OCI-LY1 (cell line): ENCODE results near the gene DCLRE1C.

Experiments
- H2AFZ ChIP-seq: fragments of 200-600 bp; sonication (generic), shearing (Covaris generic); 2 replicates; pipeline ENCODE4 v1.6.0; 2014; ENCODE audit warnings: antibody characterized with exemption, mild to moderate bottlenecking, low read length
- H3F3A ChIP-seq: fragments of 200-600 bp; sonication (generic), shearing (Covaris generic); 2 replicates; pipeline ENCODE4 v1.6.0; 2014; ENCODE audit warnings: mild to moderate bottlenecking, antibody characterized with exemption, low read length, moderate library complexity; ENCODE audit not compliant: insufficient read depth
- H3K27ac ChIP-seq: fragments of 200-600 bp; sonication (generic); 2 replicates; pipeline ENCODE4 v1.5.1; 2014; ENCODE audit warnings: low read length, mixed run types, mild to moderate bottlenecking, low read depth; ENCODE audit not compliant: poor library complexity, severe bottlenecking
- H3K27me3 ChIP-seq: fragments of 200-600 bp; sonication (generic); 2 replicates; pipeline ENCODE4 v1.6.0; 2014; ENCODE audit warnings: antibody characterized with exemption, mild to moderate bottlenecking, low read length, moderate library complexity; ENCODE audit not compliant: insufficient read depth
- H3K36me3 ChIP-seq: fragments of 200-600 bp; sonication (generic); 2 replicates; pipeline ENCODE4 v1.6.1; 2014; ENCODE audit warnings: mild to moderate bottlenecking, antibody characterized with exemption, low read length, moderate library complexity, mixed read lengths; ENCODE audit not compliant: insufficient read depth
- H3K4me1 ChIP-seq: fragments of 200-600 bp; sonication (generic); 2 replicates; pipeline ENCODE4 v1.5.1; 2014; ENCODE audit warnings: mild to moderate bottlenecking, low read length, moderate library complexity; ENCODE audit not compliant: insufficient read depth, severe bottlenecking
- H3K4me2 ChIP-seq: fragments of 200-600 bp; sonication (generic), shearing (Covaris generic); 2 replicates; pipeline ENCODE4 v1.6.1; 2014; ENCODE audit warnings: low read length
- H3K4me3 ChIP-seq: fragments of 200-600 bp; sonication (generic); 2 replicates; pipeline ENCODE4 v1.5.1; 2014; ENCODE audit warnings: low read length, low read depth, mild to moderate bottlenecking, mixed read lengths; ENCODE audit not compliant: poor library complexity, severe bottlenecking
- H3K79me2 ChIP-seq: fragments of 200-600 bp; shearing (Covaris generic); 2 replicates; pipeline ENCODE4 v1.6.1; 2016; ENCODE audit warnings: mixed run types, low read length, mixed read lengths; ENCODE audit not compliant: insufficient read depth
- H3K9ac ChIP-seq: fragments of 200-600 bp; sonication (generic), shearing (Covaris generic); 2 replicates; pipeline ENCODE4 v1.6.1; 2014; ENCODE audit warnings: mild to moderate bottlenecking, low read length, mixed read lengths
- H3K9me2 ChIP-seq: fragments of 200-600 bp; sonication (generic), shearing (Covaris generic); 2 replicates; pipeline ENCODE4 v1.6.1; 2014; ENCODE audit warnings: low read depth, mild to moderate bottlenecking, low read length, mixed read lengths
- H3K9me3 ChIP-seq: fragments of 200-600 bp; shearing (Covaris generic); 2 replicates; pipeline ENCODE4 v1.6.1; 2014; ENCODE audit warnings: low read length, mixed read lengths
- H4K20me1 ChIP-seq: fragments of 200-600 bp; sonication (generic), shearing (Covaris generic); 2 replicates; pipeline ENCODE4 v1.6.0; 2016; ENCODE audit warnings: mild to moderate bottlenecking, low read length; ENCODE audit not compliant: insufficient read depth
- EZH2 ChIP-seq: fragments of 200-600 bp; sonication (generic), shearing (Covaris generic); IDR thresholded peaks from 2 replicates; pipeline ENCODE4 v1.8.0; 2017; ENCODE audit warnings: borderline replicate concordance, mixed run types, mild to moderate bottlenecking, antibody characterized with exemption, low read length, moderate library complexity, mixed read lengths
- TF ChIP-seq, protein P1 (sequence below): fragments of 200-600 bp; sonication (generic), shearing (Covaris generic); IDR thresholded peaks from 2 replicates; pipeline ENCODE4 v1.5.1; 2017; ENCODE audit warnings: mild to moderate bottlenecking, antibody characterized with exemption, low read length, moderate library complexity, mixed read lengths

The DCLRE1C gene

DNA sequence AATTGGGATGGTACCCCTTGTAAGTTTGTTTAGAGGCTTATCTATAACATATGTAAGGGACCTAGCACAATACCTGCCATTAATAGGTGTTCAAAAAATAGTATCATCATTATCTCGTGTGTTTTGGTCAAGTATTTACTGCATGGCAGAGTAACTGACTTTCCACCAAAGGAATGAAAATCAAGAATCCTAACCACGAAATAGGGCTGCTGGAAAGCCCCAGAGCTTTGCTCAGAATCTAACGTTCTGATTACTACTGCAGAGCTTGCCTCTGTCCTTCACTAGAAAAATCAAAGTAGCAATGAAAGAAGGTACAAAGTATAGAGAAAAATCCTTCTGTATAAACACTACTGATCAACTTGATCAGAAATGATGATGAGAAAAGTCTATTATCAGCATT is 34.9 kb downstream of the DCLRE1C start:
- Histone ChIP-seq H3K27ac (no peak overlapping the region), H3K4me2 (no peak overlapping the region), H3K79me2 (0 out of 2 replicates have a peak, but pooled peaks cover 5% of the 10 kb centered on the region), H2AFZ (no peak overlapping the region), H3K4me3 (no peak overlapping the region), H3K27me3 (no peaks in the 10 kb centered on the region), H3K36me3 (peaks cover 100% of the 10 kb centered on the region), H3F3A (no peaks in the 10 kb centered on the region), H3K4me1 (no peaks in the 10 kb centered on the region), H3K9me2 (no peaks in the 10 kb centered on the region), H4K20me1 (no peaks in the 10 kb centered on the region), H3K9me3 (peaks cover 20% of the 10 kb centered on the region), H3K9ac (no peak overlapping the region)
- no peak for TF ChIP-seq EZH2

- Histone ChIP-seq H4K20me1 (no peaks in the 10 kb centered on the region), H3K36me3 (peaks cover 100% of the 10 kb centered on the region), H3K27ac (no peak overlapping the region), H3K4me1 (no peaks in the 10 kb centered on the region), H2AFZ (no peak overlapping the region), H3F3A (no peaks in the 10 kb centered on the region), H3K27me3 (no peaks in the 10 kb centered on the region), H3K9me3 (peaks cover 20% of the 10 kb centered on the region), H3K4me3 (no peak overlapping the region), H3K4me2 (no peak overlapping the region), H3K9ac (no peak overlapping the region), H3K9me2 (no peaks in the 10 kb centered on the region), H3K79me2 (0 out of 2 replicates have a peak, but pooled peaks cover 5% of the 10 kb centered on the region)
- TF ChIP-seq EZH2: no peak
- TF ChIP-seq, protein P1, sequence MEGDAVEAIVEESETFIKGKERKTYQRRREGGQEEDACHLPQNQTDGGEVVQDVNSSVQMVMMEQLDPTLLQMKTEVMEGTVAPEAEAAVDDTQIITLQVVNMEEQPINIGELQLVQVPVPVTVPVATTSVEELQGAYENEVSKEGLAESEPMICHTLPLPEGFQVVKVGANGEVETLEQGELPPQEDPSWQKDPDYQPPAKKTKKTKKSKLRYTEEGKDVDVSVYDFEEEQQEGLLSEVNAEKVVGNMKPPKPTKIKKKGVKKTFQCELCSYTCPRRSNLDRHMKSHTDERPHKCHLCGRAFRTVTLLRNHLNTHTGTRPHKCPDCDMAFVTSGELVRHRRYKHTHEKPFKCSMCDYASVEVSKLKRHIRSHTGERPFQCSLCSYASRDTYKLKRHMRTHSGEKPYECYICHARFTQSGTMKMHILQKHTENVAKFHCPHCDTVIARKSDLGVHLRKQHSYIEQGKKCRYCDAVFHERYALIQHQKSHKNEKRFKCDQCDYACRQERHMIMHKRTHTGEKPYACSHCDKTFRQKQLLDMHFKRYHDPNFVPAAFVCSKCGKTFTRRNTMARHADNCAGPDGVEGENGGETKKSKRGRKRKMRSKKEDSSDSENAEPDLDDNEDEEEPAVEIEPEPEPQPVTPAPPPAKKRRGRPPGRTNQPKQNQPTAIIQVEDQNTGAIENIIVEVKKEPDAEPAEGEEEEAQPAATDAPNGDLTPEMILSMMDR: no peak
These were observed 36.1 kb downstream of the DCLRE1C start for GRCh38 chr10:14917827-14918226.

GRCh38 chr10:14916600-14916999 is 37.3 kb downstream of the DCLRE1C start:
- Histone ChIP-seq H3K9me2 (no peaks in the 10 kb centered on the region), H3K27me3 (no peaks in the 10 kb centered on the region), H3K9me3 (peaks cover 22% of the 10 kb centered on the region), H3K4me3 (no peak overlapping the region), H3K36me3 (peaks cover 100% of the 10 kb centered on the region), H3K4me2 (no peak overlapping the region), H3K4me1 (no peaks in the 10 kb centered on the region), H3K79me2 (0 out of 2 replicates have a peak, but pooled peaks cover 5% of the 10 kb centered on the region), H4K20me1 (no peaks in the 10 kb centered on the region), H3K9ac (no peak overlapping the region), H3K27ac (no peak overlapping the region), H2AFZ (no peak overlapping the region), H3F3A (no peaks in the 10 kb centered on the region)
- TF ChIP-seq EZH2: no peak
- TF ChIP-seq, protein P1: no peak

- Histone ChIP-seq H3K36me3 (peaks cover 100% of the 10 kb centered on the region), H3K79me2 (0 out of 2 replicates have a peak, but pooled peaks cover 5% of the 10 kb centered on the region)
- no peak for TF ChIP-seq EZH2
- TF ChIP-seq, protein P1: no peak
These were observed 42.1 kb downstream of the DCLRE1C start for GRCh38 chr10:14911801-14912200.

More at GRCh38 chr10:14911801-14912200, 42.1 kb downstream of the DCLRE1C start:
- no peaks in the 10 kb centered on the region for H3K4me1 ChIP-seq
- H3K27ac ChIP-seq: no peak overlapping the region
- no peaks in the 10 kb centered on the region for H4K20me1 ChIP-seq
- H3K27me3 ChIP-seq: no peaks in the 10 kb centered on the region
- no peak overlapping the region for H3K4me3 ChIP-seq
- H2AFZ ChIP-seq: no peak overlapping the region
- no peak overlapping the region for H3K4me2 ChIP-seq
- no peak overlapping the region for H3K9ac ChIP-seq
- peaks cover 24% of the 10 kb centered on the region for H3K9me3 ChIP-seq
- H3K9me2 ChIP-seq: no peaks in the 10 kb centered on the region
- H3F3A ChIP-seq: no peaks in the 10 kb centered on the region
